ENCODE measurements around the gene RALB. TPM values are rescaled to one million over a fixed set of nuclear protein-coding genes. Genes with fewer than 3 reads are reported as not detected.

Gene RALB
- total and polyA plus RNA-seq, 8 donors, result 26.3 to 87.4 (median 41.5) TPM

- Histone ChIP-seq H3K36me3 (no peaks in the 10 kb centered on the region), H3K27ac (no peak overlapping the region), H3K9me3 (no peaks in the 10 kb centered on the region), H3K27me3 (peaks cover 0 to 13% (median 0%) of the 10 kb centered on the region in 3 donors), H3K4me1 (peaks cover 0 to 11% (median 8%) of the 10 kb centered on the region in 4 donors), H3K4me3 (no peak overlapping the region)
- 92 to 96% (median 95%) methylated on average over 7 of the region's 7 CpGs for WGBS, 5 donors
- DNase-seq, result no peak
- TF ChIP-seq POLR2AphosphoS5 (IDR thresholded peaks at IDR 0.05) (no peak), POLR2A (IDR thresholded peaks at IDR 0.05) (no peak), CTCF (IDR thresholded peaks at IDR 0.05) (no peak), EP300 (IDR thresholded peaks at IDR 0.05) (no peak)
- intact Hi-C loops (cut with DNase I; ENCODE audit: low total_unique reads), result no loop called here
Measured at GRCh38 chr2:120322329-120322728, 69.7 kb downstream of the RALB start.

- Histone ChIP-seq H3K36me3 (no peaks in the 10 kb centered on the region), H3K27ac (no peak overlapping the region), H3K4me3 (no peak overlapping the region), H3K9me3 (no peaks in the 10 kb centered on the region), H3K4me1 (peaks cover 0 to 11% (median 8%) of the 10 kb centered on the region in 4 donors), H3K27me3 (peaks cover 0 to 13% (median 0%) of the 10 kb centered on the region in 3 donors)
- WGBS, 5 donors, result 46 to 69% (median 56%) methylated on average over 8 to 10 of the region's 10 CpGs
- peak in 1 of 2 donors; percentile 43 for DNase-seq
- TF ChIP-seq POLR2A (IDR thresholded peaks at IDR 0.05) (no peak), CTCF (IDR thresholded peaks at IDR 0.05) (no peak), EP300 (IDR thresholded peaks at IDR 0.05) (no peak), POLR2AphosphoS5 (IDR thresholded peaks at IDR 0.05) (no peak)
- intact Hi-C loops (cut with DNase I; ENCODE audit: low total_unique reads), result no loop called here
Measured at GRCh38 chr2:120323214-120323613, 70.6 kb downstream of the RALB start.

GRCh38 chr2:120323807-120324399 lies 71.3 kb downstream of the RALB start:
- Histone ChIP-seq H3K4me1 (peaks cover 0 to 8% (median 4%) of the 10 kb centered on the region in 4 donors), H3K9me3 (no peaks in the 10 kb centered on the region), H3K27me3 (peaks cover 0 to 13% (median 0%) of the 10 kb centered on the region in 3 donors), H3K27ac (no peak overlapping the region), H3K4me3 (no peak overlapping the region), H3K36me3 (no peaks in the 10 kb centered on the region)
- no peak for TF ChIP-seq CTCF (IDR thresholded peaks at IDR 0.05)
- no peak for TF ChIP-seq POLR2AphosphoS5 (IDR thresholded peaks at IDR 0.05)
- TF ChIP-seq EP300 (IDR thresholded peaks at IDR 0.05), result no peak
- TF ChIP-seq POLR2A (IDR thresholded peaks at IDR 0.05), result no peak
- WGBS, 5 donors, result 46 to 72% (median 65%) methylated on average over 9 to 10 of the region's 10 CpGs
- no peak for DNase-seq
- intact Hi-C loops (cut with DNase I; ENCODE audit: low total_unique reads), result no loop called here

GRCh38 chr2:120324933-120325332 lies 72.3 kb downstream of the RALB start:
- Histone ChIP-seq H3K36me3 (no peaks in the 10 kb centered on the region), H3K4me1 (no peaks in the 10 kb centered on the region), H3K4me3 (no peak overlapping the region), H3K27me3 (peaks cover 0 to 16% (median 0%) of the 10 kb centered on the region in 3 donors), H3K9me3 (no peaks in the 10 kb centered on the region), H3K27ac (no peak overlapping the region)
- 91 to 100% (median 94%) methylated on average over 4 to 7 of the region's 7 CpGs for whole genome bisulfite sequencing, 5 donors
- intact Hi-C loops (cut with DNase I; ENCODE audit: low total_unique reads), result no loop called here
- no peak for TF ChIP-seq POLR2AphosphoS5 (IDR thresholded peaks at IDR 0.05)
- no peak for TF ChIP-seq POLR2A (IDR thresholded peaks at IDR 0.05)
- TF ChIP-seq EP300 (IDR thresholded peaks at IDR 0.05), result no peak
- TF ChIP-seq CTCF (IDR thresholded peaks at IDR 0.05), result no peak
- no peak for DNase-seq

Measured in stomach (tissue), 9 donors.